GM18873 (cell line): ENCODE results near the gene FHAD1.

Experiments used
- ATAC-seq: cut with Tn5 transposase; IDR thresholded peaks from one replicate; pipeline ENCODE4 v1.9.1; 2021; ENCODE audit warnings: mild to moderate bottlenecking, moderate library complexity, moderate number of reproducible peaks; ENCODE audit not compliant: unreplicated experiment, low FRiP score

Gene FHAD1

GRCh38 chr1:15218287-15219279 is 28.4 kb upstream of the FHAD1 start:
- ATAC-seq, result no peak

DNA sequence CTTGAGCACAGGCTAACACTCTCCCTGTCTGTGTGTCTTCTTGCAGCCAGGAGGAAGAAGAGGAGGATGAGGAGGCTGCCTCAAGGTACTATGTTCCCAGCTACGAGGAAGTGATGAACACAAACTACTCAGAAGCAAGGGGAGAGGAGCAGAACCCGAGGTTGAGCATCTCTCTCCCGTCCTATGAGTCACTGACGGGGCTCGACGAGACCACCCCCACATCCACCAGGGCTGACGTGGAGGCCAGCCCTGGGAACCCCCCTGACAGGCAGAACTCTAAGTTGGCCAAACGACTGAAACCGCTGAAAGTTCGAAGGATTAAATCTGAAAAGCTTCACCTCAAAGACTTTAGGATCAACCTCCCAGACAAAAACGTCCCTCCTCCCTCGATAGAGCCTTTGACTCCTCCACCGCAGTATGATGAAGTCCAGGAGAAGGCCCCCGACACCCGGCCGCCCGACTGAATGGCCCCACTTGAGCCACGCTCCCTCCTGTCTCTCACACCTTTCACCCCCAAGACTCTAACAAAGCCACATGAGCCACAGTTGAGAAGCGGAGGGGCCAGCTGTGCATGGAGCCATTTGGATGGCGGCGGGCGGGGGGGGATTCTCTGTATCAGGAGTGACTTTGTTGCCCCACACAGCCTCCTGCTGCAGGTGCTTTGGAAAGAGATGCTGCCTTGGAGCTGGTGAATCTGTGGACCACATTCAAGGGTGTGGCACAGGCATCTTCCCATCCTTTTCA is 27.6 kb upstream of the FHAD1 start:
- no peak for ATAC-seq

DNA sequence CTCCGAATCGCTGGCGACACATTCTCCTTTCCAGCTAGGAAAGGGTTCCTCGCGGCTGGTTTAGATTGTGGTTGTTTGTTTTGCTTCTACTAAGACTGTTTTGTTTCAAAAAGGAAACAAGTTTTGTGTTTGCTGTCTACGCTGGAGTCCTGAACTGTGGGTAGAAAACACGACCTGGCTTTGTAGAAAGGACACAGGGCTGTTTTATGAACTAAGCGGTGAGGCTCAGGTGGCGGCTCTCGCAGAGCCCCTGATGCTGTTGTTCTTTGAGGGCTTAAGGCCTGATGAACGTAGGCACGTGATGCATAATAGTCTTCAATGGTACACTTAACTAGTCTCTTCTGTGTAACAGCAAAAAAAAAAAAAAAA is 27.0 kb upstream of the FHAD1 start:
- no peak for ATAC-seq

DNA sequence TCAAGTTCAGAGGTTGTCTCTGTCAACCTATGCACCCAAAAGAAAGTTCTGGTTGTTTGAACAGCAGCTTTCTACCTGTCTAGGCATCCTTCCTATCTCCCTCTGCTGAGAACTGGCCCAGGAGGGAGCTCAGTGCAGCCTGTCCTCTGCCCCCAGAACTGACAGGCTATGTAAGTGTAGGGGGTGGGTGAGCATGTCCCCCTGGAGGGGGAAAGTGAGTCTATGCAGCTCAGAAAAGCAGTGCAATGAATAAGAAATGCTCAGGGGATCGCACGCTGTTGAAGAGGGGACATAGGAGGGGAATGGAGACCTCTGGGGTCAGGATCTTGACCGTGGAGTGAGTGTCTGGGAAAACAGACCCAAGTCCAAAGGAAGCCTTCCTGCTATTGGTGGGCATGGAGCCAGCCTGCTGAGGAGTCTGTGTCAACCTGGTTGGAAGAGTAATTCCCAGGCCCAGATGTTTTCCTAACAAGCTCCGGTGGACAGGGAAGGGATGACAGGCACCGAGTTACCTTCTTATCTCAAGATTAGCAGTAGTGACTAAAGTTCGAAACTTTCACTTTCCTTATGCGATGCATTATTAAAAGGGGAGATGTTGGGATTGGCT is 26.1 kb upstream of the FHAD1 start:
- ATAC-seq, result no peak

DNA sequence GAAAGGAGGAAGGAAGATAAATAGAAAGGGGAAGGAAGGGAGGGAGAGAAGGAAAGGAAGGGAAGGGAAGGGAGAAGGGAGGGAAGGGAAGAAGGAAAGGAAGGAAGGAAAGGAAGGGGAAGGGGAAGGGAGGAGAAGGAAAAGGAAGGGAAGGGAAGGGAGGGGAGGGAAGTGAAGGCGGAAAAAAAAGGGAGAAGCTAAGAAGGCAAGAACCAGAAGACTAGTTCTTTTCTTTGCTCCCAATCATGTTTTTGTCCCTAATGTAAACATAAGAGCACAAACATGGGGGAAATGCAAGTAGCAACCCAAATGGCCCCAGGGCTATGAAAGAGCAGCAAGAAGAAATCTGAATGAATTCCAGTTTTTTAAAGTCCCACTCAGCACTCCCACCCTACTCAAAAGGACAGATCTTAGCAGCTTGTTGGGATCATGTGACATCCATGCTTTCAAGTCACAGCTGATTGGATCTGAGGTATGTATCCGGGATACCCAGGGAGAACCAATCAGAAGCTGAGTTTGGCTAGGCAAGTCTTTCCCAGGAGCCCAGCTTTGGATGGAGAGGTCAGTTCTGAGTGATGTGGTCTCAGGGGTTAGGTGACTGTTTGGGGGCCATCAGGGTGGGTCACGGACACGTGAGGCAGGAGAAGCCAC is 24.2 kb upstream of the FHAD1 start:
- no peak for ATAC-seq

- no peak for ATAC-seq
Observed at GRCh38 chr1:15224259-15224869, 22.7 kb upstream of the FHAD1 start.

DNA sequence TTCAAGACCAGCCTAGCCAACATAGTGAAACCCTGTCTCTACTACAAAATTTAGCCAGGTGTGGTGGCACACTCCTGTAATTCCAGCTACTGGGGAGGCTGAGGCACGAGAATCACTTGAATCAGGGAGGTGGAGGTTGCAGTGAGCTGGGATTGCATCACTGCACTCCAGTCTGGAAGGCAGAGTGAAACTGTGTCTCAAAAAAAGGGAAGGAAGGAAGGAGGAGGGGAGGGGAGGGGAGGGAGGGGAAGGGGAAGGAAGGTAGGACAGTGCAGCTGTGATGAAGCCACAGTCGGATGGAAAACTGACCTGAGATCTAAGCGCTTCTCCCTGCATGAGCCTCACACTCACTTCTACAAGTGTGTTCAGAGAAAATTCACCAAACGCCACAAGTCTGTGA is 22.0 kb upstream of the FHAD1 start:
- no peak for ATAC-seq

GRCh38 chr1:15225461-15225860 is 21.6 kb upstream of the FHAD1 start:
- ATAC-seq, result no peak

- ATAC-seq, result no peak
Observed at GRCh38 chr1:15226388-15227255, 20.4 kb upstream of the FHAD1 start.

GRCh38 chr1:15229707-15230131 is 17.3 kb upstream of the FHAD1 start:
- no peak for ATAC-seq

DNA sequence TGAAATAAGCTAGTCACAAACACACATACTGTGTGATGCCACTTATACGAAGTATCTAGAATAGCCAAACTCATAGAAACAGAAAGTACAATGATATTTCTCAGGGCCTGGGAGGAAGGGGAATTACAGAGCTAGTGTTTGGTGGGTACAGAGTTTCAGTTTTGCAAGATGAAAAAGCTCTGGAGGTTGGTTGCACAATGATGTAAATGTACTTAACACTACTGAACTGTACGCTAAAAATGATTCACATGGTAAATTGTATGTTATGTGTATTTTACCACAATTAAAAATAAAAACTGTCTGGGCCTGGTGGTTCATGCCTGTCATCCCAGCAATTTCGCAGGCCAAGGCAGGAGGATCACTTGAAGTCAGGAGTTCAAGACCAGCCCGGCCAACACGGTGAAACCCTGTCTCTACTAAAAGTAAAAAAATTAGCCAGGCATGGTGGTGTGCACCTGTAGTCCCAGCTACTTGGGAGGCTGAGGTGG is 15.3 kb upstream of the FHAD1 start:
- no peak for ATAC-seq

GRCh38 chr1:15233689-15234088 is 13.3 kb upstream of the FHAD1 start:
- ATAC-seq, result no peak

- ATAC-seq, result no peak
Observed at GRCh38 chr1:15236321-15236721, 10.7 kb upstream of the FHAD1 start.

- no peak for ATAC-seq
Observed at GRCh38 chr1:15236746-15237145, 10.3 kb upstream of the FHAD1 start.

DNA sequence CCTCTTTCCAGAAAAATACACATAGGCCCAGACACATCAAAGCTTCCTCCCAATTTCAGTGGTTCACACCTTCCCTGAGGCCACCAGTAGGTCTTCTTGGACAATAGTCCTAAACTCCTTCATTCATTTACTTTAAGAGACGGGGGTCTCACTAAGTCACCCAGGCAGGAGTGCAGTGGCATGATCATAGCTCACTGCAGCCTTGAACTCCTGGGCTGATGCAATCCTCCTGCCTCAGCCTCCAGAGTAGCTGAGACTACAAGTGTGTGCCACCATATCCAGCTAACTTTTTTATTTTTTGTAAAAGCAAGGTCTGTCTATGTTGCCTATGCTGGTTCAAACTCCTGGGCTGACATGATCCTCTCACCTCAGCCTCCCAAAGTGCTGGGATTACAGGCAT is 8.2 kb upstream of the FHAD1 start:
- no peak for ATAC-seq

- no peak for ATAC-seq
Observed at GRCh38 chr1:15242766-15243165, 4.3 kb upstream of the FHAD1 start.

DNA sequence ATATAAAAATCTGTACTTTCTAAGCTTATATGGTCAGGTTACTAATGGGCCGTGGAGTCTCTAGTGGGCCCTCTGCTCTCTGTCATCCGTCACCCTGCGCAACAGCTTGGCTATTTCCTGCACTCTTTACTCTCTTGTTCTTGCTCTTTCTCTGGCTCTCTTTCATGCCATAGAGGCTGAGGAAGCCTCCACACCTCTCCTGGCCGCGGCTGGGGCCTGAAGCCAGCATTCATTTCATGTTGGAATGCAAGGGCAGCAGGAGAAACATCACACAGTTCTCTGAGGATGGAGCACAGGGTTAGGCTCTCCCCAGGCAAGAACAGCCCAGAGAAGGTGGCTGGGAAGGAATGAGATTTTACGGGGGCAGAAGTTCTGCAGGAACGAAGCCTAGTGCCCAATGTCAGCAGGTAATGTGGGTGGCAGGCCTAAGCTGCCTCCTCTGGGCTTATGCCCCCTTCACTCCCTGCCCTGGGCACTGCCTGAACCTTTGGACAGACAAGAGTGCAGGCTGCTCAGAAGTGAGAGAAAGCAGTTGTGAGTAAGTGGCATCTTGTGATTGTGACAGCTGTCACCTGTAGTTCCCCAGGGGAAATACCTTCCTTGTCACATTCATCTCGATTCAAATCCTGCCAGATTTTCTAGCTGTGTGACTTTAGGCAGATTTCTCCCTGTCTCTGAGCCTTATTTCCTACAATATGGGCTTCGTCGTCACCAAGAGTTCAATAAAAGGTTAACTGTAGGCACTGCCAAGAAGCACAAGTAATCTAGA is 3.6 kb upstream of the FHAD1 start:
- ATAC-seq, result no peak

DNA sequence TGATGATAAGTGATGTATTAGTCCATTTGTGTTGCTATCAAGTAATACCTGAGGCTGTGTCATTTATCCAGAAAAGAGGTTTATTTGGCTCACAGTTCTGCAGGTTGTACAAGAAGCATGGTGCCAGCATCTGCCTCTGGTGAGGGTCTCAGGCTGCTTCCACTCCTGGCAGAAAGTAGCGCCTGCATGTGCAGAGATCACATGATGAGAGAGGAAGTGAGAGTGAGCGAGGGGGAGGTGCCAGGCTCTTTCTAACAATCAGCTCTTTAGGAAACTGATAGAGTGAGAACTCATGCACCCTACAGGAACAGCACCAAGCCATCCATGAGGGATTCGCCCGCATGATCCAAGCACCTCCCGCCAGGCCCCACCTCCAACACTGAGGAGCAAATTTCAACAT is 2.2 kb upstream of the FHAD1 start:
- ATAC-seq, result no peak
